HG03280 (cell line): ENCODE results near the gene THSD7B.
"Not testable (repeated sequence)": the region's sequence is repeated elsewhere in the genome, so short reads cannot be mapped to it uniquely, and the experiment has no call there.

Experiments
- ATAC-seq: cut with Tn5 transposase; IDR thresholded peaks from one replicate; pipeline ENCODE4 v1.9.1; 2021; ENCODE audit warnings: mild to moderate bottlenecking, moderate library complexity; ENCODE audit not compliant: unreplicated experiment

THSD7B gene

DNA sequence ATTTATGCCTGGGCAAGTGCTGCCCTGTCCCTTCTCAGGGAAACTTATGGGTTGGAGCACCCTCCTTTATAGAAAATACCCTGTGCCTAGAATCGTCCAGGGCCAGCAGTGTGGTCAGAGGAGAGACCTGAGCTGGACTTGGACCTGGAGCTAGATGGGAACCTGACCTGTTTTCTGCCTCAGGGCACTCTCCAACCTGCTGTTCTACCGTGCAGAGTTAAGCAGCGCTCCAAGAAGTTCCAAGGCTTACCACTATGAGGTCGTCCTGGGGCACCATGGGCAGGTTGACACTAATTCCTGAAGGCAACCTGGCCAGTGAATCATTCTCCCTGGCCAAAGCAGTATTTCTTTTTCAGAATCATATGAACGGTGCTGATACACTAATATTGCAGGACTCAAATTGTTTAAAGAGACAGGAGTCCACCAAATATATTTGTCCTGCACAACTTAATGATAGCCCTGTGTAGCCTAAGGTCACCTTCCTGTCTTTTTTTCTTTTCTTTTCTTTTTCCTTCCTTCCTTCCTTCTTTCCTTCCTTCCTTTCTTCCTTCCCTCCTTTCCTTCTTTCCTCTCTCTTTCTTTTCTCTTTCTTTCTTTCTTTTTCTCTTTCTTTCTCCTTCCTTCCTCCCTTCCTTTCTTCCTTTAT is 743.5 kb downstream of the THSD7B start:
- ATAC-seq = no peak

DNA sequence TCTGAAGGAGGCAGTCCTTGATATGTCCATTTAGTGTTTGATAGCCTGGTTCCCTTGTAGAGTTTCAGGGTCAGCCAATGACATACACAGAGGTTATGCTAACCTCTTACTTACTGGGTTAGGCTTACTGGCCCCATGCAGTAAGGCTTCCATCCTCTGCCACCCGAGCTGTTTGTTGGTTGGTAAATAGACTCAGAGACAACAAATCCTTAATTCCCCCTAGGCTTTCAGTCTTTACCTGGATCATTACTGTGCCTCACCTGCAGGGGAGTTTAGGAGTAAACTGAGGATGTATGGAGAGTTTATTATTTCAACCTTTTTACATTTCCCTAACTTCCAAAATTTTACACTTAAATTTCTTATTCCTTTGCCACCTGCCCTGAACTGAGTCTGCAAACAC is 746.2 kb downstream of the THSD7B start:
- ATAC-seq = no peak

DNA sequence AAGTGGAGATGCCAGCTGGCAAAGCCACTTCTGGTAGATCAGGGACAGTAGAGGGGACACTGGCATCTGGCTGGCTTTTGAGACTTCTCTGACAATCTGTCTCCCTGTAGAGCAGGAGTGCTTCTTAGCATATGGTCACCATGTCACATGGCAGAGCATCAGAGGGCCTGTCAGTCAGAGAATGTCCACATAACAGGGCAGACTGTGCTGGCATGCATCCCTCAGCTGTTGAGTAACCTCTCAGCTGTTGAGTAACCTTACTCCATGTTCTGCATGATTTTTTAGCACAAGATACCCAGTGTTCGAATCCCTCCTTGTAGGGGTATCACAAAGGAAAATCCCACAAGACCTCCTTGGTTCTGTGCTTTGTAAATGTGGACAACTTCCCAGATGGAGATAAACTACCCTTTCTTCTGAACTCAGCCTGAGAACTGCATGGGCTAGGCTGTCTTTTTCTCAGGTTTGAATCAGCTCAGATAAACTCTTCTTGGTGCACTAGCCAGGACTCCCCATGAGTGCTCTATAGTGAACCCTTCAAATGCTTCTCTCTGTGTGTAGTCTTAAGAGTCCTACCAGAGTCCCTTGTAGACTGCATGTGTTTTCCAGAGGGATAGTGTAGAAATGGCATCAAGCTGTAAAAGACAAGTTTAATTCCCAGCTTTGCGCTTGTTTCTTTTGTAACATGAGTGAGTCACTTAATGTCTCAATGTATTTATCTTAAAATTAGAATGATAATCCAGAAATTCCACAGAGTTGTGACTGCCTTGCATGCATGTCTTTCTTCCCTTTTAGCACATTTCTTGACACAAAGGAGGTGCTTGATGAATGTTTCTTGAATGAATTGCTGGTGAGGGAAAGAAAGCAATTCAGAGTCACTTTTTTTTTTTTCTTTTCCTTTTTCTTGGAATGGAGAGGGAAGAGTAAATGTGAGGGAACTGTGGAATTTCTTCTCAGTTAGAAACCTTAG is 756.6 kb downstream of the THSD7B start:
- no peak for ATAC-seq

DNA sequence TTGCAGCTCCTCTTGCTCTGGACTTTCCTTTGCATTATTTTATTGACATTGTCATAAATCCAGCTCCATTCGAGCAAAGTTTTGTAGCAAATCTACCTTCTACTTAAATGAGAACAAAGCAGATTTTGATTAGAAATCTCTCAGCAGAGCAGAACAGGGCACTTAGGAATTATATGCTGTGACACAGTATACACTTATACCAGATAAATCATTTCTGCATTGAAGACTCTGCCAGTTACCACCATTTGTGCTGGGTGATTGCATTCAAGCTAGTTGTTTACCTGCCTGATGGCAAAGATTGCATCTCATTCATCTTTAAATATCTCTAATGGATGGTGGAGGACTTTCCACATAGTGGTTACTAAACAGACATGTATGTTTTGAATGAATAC is 757.3 kb downstream of the THSD7B start:
- ATAC-seq = no peak

DNA sequence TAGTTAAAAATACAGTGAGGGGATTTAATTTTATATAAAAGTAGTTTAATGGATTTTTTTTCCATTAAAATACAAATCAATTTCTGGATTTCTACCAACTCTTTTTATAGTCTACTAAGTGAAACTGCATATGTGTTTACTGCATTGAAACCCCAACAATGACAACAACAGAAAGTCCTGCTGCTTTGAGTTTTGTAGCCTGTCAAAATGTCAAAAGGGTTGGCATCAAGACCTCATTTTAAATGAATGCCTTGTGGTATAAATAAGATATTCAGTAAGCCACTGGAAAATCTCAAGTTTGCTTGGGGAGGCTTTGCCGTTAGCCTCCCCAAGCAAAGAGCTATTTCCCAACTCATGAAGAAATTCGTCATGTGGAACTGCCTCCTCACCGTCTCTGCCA is 758.6 kb downstream of the THSD7B start:
- no peak for ATAC-seq

DNA sequence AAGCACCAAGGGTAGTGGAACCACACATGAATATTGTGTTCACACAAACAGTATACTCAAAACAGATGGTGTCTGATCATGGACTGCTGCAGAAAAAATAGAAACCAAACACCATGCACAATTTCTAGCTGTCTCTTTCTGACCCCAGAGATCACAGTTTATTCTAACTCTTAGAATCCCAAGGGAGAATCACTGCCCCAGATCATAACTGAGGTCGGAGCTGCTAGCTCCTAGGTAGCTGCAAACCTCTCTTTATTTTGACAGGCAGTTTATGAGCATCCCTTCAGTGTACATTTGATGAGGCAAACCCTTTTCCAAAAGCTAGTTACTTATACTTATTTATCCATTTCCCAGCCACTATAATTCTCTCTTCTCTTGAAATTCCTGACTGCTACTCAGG is 759.8 kb downstream of the THSD7B start:
- ATAC-seq = no peak

DNA sequence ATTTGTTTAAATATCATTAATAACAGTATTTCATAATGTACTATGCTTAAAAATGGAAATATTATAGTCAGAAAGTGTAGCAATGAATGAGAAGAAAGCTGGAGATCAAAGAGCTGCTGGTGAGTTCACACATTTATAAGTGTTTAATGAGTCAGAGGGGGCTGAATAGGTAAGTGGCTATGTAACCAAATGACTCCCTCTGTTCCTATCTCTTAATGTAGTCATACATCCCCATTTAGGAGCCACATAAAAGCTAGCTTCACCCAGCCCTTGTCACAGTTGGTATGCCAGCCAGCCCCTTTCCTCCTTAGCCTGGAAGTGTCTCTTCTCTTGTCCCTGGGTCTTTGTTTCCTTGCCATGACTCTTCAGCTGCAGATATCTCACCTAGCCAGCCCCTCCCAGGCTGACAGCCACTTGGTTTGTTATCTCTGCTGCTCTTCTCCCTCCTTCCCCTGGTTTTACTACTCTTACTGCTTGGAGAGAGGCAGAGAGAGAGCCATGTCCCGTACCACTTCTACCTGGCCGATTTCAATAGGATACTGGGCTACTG is 760.4 kb downstream of the THSD7B start:
- ATAC-seq = no peak

DNA sequence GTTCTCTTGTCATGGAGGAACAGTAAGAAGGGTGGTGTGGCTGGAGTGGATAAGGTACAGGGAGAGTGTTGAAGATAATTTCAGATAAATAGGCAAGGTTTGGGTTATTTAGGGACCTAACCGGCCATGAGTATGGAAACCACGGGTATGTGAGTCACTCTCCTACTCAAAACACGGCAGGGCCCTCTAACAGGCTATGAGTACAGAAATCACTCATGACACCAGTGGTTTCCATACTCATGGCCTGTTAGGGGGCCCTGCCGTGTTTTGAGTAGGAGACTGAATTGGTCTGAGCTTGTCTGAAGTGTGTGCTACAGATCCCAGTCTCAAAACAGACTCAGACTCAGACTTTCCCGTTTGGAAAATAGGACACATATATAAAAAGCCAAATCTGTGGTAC is 770.6 kb downstream of the THSD7B start:
- ATAC-seq = no peak

DNA sequence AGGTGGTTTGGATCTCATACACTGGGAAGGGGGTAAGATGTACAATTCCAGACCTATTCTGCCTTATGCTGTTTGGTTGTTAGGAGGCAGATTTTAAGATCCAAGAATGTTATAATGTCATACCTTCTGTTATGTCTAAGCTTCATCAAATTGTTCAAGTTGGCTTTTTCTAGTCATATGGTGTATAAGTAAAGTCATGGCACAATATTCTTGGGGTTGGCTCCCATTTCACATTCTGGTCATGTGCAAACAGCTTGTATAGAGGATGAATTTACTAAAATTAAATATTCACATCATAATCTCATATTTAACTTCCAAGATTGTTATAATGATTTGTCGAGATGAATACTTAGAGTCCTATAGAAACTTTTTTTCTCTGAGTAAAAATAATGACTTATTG is 774.0 kb downstream of the THSD7B start:
- ATAC-seq = no peak

DNA sequence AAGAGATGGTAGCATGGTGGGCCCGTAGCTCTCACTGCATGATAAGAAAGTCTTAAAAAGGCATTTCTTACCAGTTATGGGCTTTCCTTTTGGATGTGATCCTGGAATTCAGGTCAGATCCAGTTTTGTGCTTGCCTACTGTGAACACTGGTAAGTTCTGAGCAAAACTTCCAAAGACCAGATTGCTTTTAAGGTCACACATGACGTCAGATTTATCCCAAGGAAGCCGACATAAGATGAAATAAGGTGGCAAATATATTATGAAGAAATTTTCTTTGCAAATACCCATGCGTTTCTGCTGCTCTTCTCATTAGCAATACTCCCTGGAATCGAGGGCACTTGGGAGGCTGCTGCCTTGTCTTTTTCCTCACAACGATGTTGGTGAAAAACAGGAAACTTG is 782.5 kb downstream of the THSD7B start:
- no peak for ATAC-seq

DNA sequence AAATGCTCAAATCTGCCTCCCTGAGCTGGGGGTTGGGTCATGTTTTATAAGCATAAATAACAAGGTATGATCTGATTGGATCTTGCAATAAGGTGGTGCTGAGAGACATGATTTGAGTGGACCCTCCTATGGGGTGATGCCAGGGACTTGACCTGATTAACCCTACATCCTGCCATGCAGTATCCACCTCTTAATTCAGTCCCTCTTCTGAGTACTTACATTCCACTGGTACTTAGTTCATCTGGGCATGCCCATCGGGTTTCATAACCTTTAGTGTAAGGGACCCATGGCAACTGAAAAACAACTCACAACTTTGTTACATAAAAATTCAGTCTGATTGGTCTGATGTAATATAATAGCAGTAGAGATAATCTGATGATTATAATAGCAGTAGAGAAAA is 801.0 kb downstream of the THSD7B start:
- no peak for ATAC-seq

DNA sequence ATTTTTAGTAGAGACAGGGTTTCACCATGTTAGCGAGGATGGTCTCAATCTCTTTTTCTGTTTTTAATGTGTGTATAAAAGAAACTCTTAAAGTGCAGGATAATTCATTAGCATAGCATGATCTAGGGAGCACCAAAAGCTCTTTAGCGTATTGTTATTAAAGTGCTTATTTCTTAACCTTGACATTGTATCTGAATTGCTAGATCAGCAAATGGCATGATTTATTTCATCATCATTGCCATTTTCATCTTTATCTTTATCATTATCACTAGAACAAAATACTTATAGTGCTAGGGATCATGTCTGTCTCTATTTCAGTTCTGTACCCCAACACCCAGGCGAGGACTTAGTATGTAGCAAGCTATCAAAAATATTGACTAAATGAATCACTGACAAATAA is 805.1 kb downstream of the THSD7B start:
- no peak for ATAC-seq

DNA sequence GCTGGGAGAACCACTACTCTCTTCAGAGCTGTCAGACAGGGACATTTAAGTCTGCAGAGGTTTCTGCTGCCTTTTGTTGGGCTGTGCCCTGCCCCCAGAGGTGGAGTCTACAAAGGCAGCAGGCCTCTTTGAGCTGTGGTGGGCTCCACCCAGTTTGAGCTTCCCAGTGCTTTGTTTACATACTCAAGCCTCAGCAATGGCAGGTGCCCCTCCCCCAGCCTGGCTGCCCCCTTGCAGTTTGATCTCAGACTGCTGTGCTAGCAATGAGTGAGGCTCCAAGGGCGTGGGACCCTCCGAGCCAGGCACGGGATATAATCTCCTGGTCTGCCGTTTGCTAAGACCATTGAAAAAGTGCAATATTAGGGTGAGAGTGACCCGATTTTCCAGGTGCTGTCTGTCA is 822.5 kb downstream of the THSD7B start:
- ATAC-seq = not testable (repeated sequence)

DNA sequence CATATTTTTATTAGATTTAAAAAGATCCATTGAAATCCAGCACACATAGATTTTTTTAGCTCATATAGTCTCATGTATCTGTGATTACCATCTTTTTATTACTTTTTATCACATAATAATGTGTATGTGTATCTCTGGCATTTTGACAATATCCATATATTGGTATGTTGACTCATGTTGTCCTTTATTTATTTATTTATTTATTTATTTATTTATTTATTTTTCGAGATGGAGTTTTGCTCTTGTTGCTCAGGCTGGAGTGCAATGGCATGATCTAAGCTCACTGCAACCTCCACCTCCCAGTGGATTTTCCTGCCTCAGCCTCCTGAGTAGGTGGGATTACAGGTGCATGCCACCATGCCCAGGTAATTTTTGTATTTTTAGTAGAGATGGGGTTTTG is 823.2 kb downstream of the THSD7B start:
- not testable (repeated sequence) for ATAC-seq

DNA sequence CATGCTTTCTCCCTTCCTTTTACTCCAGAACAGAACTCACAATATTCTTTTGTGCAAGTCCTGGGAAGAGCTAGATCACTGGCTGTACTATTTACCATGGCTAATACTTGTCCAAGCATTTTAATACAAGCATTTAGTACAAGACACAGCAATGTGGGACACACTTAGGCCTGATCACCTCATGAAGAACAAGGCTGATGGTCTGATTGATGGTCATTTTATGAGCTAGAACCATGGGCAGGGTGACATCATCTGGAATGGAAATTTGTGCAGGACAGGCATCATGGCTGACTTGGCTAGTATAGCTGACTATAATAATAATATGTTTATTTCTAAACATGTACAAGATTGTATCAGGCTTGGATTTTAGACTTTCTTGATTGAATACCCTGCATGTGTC is 824.8 kb downstream of the THSD7B start:
- ATAC-seq = no peak

DNA sequence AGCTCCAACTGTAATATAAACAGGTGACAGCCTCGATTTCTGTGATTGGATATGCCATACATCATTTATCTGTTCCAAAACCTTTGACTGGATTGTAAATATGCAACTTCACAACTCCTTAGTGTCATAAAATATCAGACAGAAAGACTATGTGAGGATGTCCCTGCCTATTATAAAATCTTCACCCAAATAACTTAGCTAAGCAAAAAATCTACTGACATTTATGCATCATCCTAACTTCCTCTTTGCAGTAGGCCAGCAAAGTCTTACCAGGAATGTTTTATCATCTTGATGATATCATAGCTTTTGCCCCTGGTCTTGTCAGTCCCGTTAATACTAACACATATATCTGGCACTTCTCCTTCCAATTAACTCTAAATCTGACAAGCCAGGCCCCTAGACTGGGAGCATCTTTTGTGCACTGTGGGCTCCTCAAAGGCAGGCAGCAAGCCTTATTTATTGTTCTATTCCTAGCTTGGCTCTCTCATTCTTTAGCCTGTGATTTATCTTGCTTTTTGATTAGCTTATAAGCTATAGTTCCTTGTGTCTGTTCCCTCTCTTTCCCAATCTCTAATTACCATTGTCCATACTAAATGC is 842.5 kb downstream of the THSD7B start:
- ATAC-seq = no peak

DNA sequence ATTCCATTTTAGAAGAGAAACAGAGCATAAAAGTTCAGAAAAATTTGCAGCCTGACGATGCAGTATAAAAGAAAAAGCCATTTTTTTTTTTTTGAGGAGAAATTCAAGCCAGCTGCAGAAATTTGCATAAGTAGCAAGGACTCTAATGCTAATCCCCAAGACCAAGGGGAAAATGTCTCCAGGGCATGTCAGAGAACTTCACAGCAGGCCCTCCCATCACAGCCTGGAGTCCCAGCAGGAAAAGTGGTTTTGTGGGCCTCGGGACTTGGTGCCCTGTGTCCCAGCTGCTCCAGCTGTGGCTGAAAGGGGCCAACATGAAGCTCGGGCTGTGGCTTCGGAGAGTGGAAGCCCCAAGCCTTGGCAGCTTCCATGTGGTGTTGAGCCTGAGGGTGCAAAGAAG is 873.6 kb downstream of the THSD7B start:
- no peak for ATAC-seq

DNA sequence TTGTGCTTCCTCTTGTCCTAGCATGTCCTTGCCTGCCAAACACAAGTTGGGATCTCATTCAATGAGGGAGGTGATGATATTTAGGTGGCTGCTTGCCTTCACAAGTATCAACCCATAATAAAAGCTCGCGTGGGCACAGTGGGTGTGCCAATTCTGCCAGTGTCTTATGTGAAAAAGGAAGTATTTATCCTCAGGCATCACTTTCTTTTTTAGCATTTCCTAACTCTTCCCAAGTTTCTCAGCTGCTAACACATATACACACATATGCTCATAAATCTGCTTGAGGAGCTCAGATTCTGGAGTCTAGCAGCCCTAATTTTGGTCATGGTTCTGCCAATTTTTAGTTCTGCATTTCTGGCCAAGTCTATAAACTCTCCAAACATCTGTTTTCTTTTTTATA is 879.4 kb downstream of the THSD7B start:
- ATAC-seq = no peak

DNA sequence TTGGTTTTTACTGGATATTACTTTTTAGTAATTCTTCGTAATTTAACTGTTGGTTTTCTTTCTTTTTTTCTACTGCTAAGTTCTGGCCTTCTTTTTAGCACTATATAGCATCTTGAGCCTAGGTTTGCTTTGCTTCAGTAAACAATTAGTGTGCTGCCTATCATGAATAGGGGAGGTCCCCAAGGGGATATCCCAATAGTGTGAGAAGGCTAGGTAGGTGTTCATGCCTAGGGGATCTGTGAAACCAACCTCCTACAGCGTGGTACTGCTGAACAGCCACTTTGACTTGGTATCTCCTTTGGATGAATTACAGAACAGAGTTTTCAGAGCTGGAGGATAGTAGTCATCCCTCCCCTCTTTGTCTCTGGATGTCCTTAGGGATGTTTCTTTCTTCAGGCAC is 888.7 kb downstream of the THSD7B start:
- no peak for ATAC-seq

DNA sequence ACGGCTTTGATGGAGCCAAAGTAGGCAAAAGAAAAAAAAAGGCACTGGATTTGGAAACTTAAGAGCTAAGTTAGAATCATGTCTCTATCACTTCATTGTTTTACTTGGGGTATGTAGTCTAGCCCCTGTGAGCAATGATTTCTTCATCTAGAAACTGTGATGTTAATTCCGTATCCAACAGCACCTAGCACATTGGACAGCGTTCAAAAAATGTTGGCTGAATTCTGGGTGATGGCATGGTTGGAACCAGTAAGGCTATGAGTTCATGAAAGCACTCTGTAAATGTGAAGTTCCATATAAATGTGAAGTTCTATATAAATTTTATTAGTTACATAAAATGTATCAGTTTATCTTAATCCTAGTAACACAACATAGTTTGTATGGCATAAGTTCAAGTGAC is 890.5 kb downstream of the THSD7B start:
- no peak for ATAC-seq

DNA sequence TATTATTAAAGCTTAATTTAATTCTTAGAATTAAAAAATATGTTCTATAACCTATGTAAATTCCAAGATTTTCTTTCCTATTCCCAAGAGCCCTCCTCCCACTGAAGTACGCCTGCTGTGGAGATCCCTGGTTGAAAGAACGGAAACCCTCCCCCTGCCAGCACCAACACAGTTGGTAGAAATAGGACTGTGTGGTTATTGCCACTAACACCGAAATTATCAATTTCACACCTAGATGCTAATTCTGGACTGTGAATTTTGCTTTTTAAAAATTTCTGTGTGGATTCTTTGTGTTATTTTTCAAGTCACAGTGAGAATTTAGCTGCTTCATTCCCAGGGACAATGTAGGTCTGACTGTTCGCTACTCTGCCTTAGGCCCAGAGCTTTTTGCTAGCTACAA is 893.1 kb downstream of the THSD7B start:
- ATAC-seq = no peak

DNA sequence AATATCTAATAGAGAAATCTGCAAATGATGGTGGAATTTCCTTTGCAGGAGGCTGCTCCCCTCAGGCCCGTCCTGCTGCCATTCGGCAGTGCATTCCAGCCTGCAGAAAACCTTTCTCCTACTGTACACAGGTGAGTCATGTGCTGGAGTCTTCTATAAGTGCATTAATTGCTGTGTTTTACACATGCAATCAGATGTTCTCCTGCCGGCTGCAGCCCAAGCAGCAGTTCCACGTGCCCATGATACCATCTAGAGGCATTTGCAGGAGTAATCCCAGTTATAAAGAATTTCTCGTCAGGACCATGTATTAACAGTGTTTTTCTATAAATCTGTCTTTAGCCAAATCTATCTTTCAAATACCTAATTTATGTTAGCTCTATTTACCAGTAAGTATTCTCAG is 894.3 kb downstream of the THSD7B start:
- ATAC-seq = no peak
